Mucosa of descending colon (tissue), 3 donors: ENCODE measurements around the gene CTF1. TPM values are rescaled to one million over a fixed set of nuclear protein-coding genes. Genes with fewer than 3 reads are reported as not detected.

Experiments used
- ATAC-seq: fragments of 200-7000 bp; cut with Tn5 transposase; one replicate; pipeline ENCODE4 v1.9.1; 2020; ENCODE audit warnings: mild to moderate bottlenecking, moderate library complexity
- DNase-seq, 3 donors: peaks; one replicate each; pipeline ENCODE4 v3.0.0-alpha.2; 2020
- H3K36me3 ChIP-seq: fragments of 200-600 bp; one replicate; pipeline ENCODE4 v1.8.0; 2021; ENCODE audit warnings: low read depth, mild to moderate bottlenecking
- H3K4me1 ChIP-seq: fragments of 200-600 bp; one replicate; pipeline ENCODE4 v1.8.0; 2021; ENCODE audit warnings: low read depth, mild to moderate bottlenecking
- H3K4me3 ChIP-seq: fragments of 200-600 bp; one replicate; pipeline ENCODE4 v1.8.0; 2021; ENCODE audit warnings: mild to moderate bottlenecking
- H3K9me3 ChIP-seq: fragments of 200-600 bp; one replicate; pipeline ENCODE4 v1.8.0; 2021; ENCODE audit warnings: mild to moderate bottlenecking
- CTCF ChIP-seq: fragments of 200-600 bp; IDR thresholded peaks from one replicate; pipeline ENCODE4 v1.8.0; 2022; ENCODE audit warnings: antibody characterized with exemption, mild to moderate bottlenecking
- intact Hi-C, 2 donors: fragments of 100-400 bp; cut with DNase I in 1 of 2; cut with micrococcal nuclease in 1 of 2; formaldehyde crosslinking; loops; one replicate each; pipeline versions ENCODE4 v1.11.0 to v1.11.1; 2022; cut with DNase I, micrococcal nuclease
- microRNA-seq: library from miRNA; unstranded; fragments of <30 nt; microRNA quantifications from one replicate; pipeline ENCODE4, GENCODE V29; 2019
- total RNA-seq, 3 donors: library from RNA; stranded (reverse); fragmentation: NEBNext Ultra II Directional in 2 of 3; extraction: Animal tissue kit (Norgen Biotek cat#: 25700) in 2 of 3; gene quantifications; one replicate each; pipeline versions ENCODE4 v1.2.1 to v1.2.4, GENCODE V29; 2021 to 2023
- donor health status: DM: no; HTN: no; CAD: no; lungs with moderate emphysema.
- donor health status: DM: no; HTN: no; CAD: no.
- donor health status: DM: no; HTN: yes; CAD: no.

Gene CTF1
- total RNA-seq, 3 donors from 2014 or later: 1.1 to 7.6 (median 1.5) TPM

GRCh38 chr16:30951193-30951592, 54.8 kb downstream of the CTF1 start:
- H3K36me3 ChIP-seq: no peaks in the 10 kb centered on the region
- intact Hi-C loops: no loop called here
- H3K9me3 ChIP-seq: no peaks in the 10 kb centered on the region

GRCh38 chr16:30951750-30952149, 55.3 kb downstream of the CTF1 start:
- Histone ChIP-seq H3K36me3 (no peaks in the 10 kb centered on the region), H3K9me3 (no peaks in the 10 kb centered on the region), H3K4me1 (peaks cover 19% of the 10 kb centered on the region), H3K4me3 (no peak overlapping the region)
- intact Hi-C loops: no loop called here
- no peak for TF ChIP-seq CTCF
- ATAC-seq: no peak
- DNase-seq: peak in 1 of 3 donors; percentile 37

More at GRCh38 chr16:30951193-30951592, 54.8 kb downstream of the CTF1 start:
- peaks cover 19% of the 10 kb centered on the region for H3K4me1 ChIP-seq
- H3K4me3 ChIP-seq: no peak overlapping the region
- ATAC-seq (no peak), DNase-seq (no peak)
- no peak for TF ChIP-seq CTCF

GRCh38 chr16:30953111-30953510, 56.7 kb downstream of the CTF1 start:
- H3K4me1 ChIP-seq: peaks cover 19% of the 10 kb centered on the region
- no peak for TF ChIP-seq CTCF
- no peaks in the 10 kb centered on the region for H3K9me3 ChIP-seq
- H3K36me3 ChIP-seq: no peaks in the 10 kb centered on the region
- intact Hi-C loops: no loop called here
- DNase-seq: no peak
- no peak for ATAC-seq
- H3K4me3 ChIP-seq: no peak overlapping the region

Small RNA genes within 50 kb of the gene (microRNA-seq; reads per million reads assigned to microRNA genes)
- gene MIR4519: 2.3 reads per million, percentile 5 among the genes with 10 or more reads in this experiment
- gene MIR762: not detected

Other genes with a start within 250 kb of the CTF1 start
- 10 to 100 TPM; 42.1 to 65.6 (median 45.6) TPM for gene PRR14, start 245.7 kb upstream of the CTF1 start, total RNA-seq
- 10 to 100 TPM; 82.6 to 97.1 (median 85.8) TPM for gene FBRS, start 238.2 kb upstream of the CTF1 start, total RNA-seq
- 10 to 100 TPM; 64.8 to 88.9 (median 65.4) TPM for gene SRCAP, start 197.4 kb upstream of the CTF1 start, total RNA-seq
- gene PHKG2, start 148.2 kb upstream of the CTF1 start, total RNA-seq: 10 to 100 TPM; 32.1 to 37.6 (median 33.0) TPM
- gene CFAP119, start 134.6 kb upstream of the CTF1 start, total RNA-seq: 1 to 10 TPM; 4.6 to 5.5 (median 5.1) TPM
- gene RNF40, start 134.3 kb upstream of the CTF1 start, total RNA-seq: 100 to 1,000 TPM in 1 of 3 donors, 10 to 100 TPM in 2; 87.6 to 110 (median 96.3) TPM
- gene ZNF629, start 109.4 kb upstream of the CTF1 start, total RNA-seq: 10 to 100 TPM; 13.4 to 14.9 (median 14.6) TPM
- 10 to 100 TPM; 20.8 to 30.6 (median 25.3) TPM for gene BCL7C, start 2.5 kb upstream of the CTF1 start, total RNA-seq
- 10 to 100 TPM; 17.6 to 30.3 (median 22.4) TPM for gene FBXL19, start 27.0 kb downstream of the CTF1 start, total RNA-seq
- 10 to 100 TPM; 14.6 to 24.6 (median 15.4) TPM for gene ORAI3, start 52.5 kb downstream of the CTF1 start, total RNA-seq
- gene SETD1A, start 61.1 kb downstream of the CTF1 start, total RNA-seq: 10 to 100 TPM; 13.4 to 24.7 (median 13.7) TPM
- 10 to 100 TPM; 16.5 to 27.7 (median 23.2) TPM for gene HSD3B7, start 88.6 kb downstream of the CTF1 start, total RNA-seq
- 1 to 10 TPM in 1 of 3 donors, under 1 TPM in 2; 0.14 to 2.8 (median 0.84) TPM for gene STX1B, start 114.0 kb downstream of the CTF1 start, total RNA-seq
- 10 to 100 TPM; 74.8 to 87.7 (median 86.9) TPM for gene STX4, start 136.9 kb downstream of the CTF1 start, total RNA-seq
- gene ZNF668, start 177.6 kb downstream of the CTF1 start, total RNA-seq: 10 to 100 TPM in 1 of 3 donors, 1 to 10 TPM in 2; 8.3 to 10.2 (median 9.8) TPM
- 10 to 100 TPM; 19.1 to 20.3 (median 20.0) TPM for gene ZNF646, start 177.8 kb downstream of the CTF1 start, total RNA-seq
- 1 to 10 TPM; 1.1 to 2.7 (median 1.3) TPM for gene PRSS53, start 192.3 kb downstream of the CTF1 start, total RNA-seq
- gene VKORC1, start 198.2 kb downstream of the CTF1 start, total RNA-seq: 10 to 100 TPM; 31.9 to 67.9 (median 41.3) TPM
- gene BCKDK, start 211.8 kb downstream of the CTF1 start, total RNA-seq: 10 to 100 TPM; 31.7 to 40.1 (median 36.6) TPM
- gene KAT8, start 221.1 kb downstream of the CTF1 start, total RNA-seq: 10 to 100 TPM; 61.1 to 83.1 (median 69.6) TPM
- gene PRSS8, start 239.1 kb downstream of the CTF1 start, total RNA-seq: 100 to 1,000 TPM; 163 to 482 (median 422) TPM